BE2C (cell line): ENCODE data around the gene VSX1.

Source experiments
- DNase-seq: peaks from one replicate; pipeline ENCODE4 v3.0.0-alpha.2; 2020
- H3K27me3 ChIP-seq: fragments of 250-450 bp; sonication (Bioruptor Pico); 2 replicates; pipeline ENCODE4 v1.5.1; 2020; ENCODE audit warnings: mild to moderate bottlenecking
- H3K36me3 ChIP-seq: fragments of 250-450 bp; sonication (Bioruptor Pico); 2 replicates; pipeline ENCODE4 v1.5.1; 2020; ENCODE audit warnings: mild to moderate bottlenecking
- H3K4me1 ChIP-seq: fragments of 250-450 bp; sonication (Bioruptor Pico); 2 replicates; pipeline ENCODE4 v1.5.1; 2020
- H3K4me3 ChIP-seq: 2 replicates; pipeline ENCODE4 v1.5.1; 2011; ENCODE audit warnings: low read depth, low read length
- H3K9me3 ChIP-seq: fragments of 250-450 bp; sonication (Bioruptor Pico); 2 replicates; pipeline ENCODE4 v1.5.1; 2020
- TF ChIP-seq, protein P1 (sequence below): IDR thresholded peaks from 2 replicates; pipeline ENCODE4 v1.5.1; 2012; ENCODE audit warnings: mild to moderate bottlenecking, low read depth, low read length

The VSX1 gene

DNA sequence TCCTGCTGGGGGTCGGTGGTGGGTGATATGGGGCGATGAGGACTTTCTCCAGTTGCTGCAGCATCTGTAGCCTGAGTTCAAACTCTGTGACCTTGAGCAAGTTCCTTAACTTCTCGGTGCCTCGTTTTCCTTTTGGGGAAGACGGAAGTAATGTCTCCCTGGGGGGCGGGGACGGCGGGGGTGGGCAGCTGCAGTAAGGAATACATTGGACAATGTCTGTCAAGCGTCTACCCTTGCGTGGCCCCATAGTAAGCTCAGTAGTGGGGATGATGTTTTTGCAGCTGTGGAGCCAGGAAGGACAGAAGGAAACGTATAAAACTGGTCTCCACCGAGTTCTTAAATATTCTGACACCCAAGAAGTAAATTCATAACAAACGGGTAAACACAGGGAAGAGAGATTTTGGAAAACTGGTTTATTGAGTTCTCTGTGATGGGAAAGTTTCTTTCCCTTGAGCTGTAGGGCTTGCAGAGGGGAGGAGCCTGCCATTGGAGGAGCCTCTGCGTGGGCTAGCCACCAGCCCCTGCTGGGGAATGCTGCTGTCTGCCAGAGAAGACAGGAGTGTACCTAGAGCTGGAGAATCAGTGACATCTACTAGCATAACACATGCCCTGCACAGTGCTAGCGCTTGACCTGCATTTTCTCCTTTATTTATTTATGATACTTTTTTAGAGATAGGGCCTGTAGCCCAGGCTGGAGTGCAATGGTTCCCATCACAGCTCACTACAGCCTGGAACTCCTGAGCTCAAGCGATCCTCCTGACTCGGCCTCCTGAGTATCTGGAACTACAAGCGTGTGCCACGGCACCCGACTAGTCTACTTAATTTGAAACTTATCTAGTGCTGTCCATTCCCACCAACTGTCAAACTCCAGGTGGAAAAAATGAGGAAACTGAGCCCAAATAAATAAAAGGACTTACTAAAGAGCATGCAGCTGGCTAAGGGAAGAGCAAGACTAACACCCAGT is 22.8 kb downstream of the VSX1 start:
- H3K4me3 ChIP-seq: no peak overlapping the region
- H3K4me1 ChIP-seq: no peaks in the 10 kb centered on the region
- H3K27me3 ChIP-seq: peaks cover 86% of the 10 kb centered on the region
- TF ChIP-seq, protein P1, sequence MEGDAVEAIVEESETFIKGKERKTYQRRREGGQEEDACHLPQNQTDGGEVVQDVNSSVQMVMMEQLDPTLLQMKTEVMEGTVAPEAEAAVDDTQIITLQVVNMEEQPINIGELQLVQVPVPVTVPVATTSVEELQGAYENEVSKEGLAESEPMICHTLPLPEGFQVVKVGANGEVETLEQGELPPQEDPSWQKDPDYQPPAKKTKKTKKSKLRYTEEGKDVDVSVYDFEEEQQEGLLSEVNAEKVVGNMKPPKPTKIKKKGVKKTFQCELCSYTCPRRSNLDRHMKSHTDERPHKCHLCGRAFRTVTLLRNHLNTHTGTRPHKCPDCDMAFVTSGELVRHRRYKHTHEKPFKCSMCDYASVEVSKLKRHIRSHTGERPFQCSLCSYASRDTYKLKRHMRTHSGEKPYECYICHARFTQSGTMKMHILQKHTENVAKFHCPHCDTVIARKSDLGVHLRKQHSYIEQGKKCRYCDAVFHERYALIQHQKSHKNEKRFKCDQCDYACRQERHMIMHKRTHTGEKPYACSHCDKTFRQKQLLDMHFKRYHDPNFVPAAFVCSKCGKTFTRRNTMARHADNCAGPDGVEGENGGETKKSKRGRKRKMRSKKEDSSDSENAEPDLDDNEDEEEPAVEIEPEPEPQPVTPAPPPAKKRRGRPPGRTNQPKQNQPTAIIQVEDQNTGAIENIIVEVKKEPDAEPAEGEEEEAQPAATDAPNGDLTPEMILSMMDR: no peak
- no peaks in the 10 kb centered on the region for H3K36me3 ChIP-seq
- H3K9me3 ChIP-seq: no peaks in the 10 kb centered on the region
- no peak for DNase-seq

DNA sequence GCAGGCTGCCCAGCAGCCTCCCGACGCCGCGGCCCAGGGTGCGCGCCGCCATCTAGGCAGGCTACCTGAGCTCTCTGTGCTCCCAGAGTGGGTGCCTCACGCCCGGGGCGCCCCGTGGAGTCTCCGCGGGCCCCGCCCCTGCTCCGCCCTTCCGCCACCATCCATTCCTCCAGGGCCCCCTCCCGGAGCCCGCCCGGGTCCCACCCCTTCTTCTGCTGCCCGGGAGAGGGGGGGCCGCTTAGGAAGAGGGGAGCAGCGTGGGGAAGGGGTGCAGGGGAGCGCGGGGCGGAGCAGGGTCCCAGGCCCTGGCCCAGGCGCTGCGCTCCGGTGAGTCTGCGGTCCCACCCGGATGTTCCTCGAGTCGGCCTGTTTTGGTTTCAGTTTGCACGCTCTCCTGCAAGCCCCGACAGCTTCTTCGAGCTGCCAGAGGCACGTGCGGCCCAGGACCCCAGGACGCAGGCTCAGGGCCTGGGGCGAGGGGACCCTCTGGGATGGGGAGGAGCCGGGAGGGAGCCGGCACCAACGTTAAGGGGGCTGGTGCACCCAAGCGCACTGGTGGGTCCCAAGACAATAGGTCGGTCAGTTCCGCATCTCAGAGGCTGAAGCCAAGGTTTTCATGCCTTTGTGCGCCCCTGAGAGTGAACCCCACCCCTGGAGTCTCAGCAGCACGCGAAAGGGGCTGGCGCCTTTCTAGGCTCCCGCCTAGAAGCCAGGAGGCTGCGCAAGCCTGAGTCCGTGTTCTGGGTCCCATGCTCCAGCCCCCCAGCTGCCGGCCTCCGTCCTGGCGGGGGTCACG is 23.7 kb downstream of the VSX1 start, which contains the start of gene ACSS1:
ACSS1 (minus strand) TSS at position 89 of the 796 bp plus-strand sequence; CDS start at position 52, 37 bp downstream.
- DNase-seq: no peak
- Histone ChIP-seq H3K36me3 (no peaks in the 10 kb centered on the region), H3K4me1 (no peaks in the 10 kb centered on the region), H3K4me3 (peak within 1 kb of the TSS; percentile 49), H3K27me3 (peaks cover 90% of the 10 kb centered on the region), H3K9me3 (no peaks in the 10 kb centered on the region)
- TF ChIP-seq, protein P1: no peak

DNA sequence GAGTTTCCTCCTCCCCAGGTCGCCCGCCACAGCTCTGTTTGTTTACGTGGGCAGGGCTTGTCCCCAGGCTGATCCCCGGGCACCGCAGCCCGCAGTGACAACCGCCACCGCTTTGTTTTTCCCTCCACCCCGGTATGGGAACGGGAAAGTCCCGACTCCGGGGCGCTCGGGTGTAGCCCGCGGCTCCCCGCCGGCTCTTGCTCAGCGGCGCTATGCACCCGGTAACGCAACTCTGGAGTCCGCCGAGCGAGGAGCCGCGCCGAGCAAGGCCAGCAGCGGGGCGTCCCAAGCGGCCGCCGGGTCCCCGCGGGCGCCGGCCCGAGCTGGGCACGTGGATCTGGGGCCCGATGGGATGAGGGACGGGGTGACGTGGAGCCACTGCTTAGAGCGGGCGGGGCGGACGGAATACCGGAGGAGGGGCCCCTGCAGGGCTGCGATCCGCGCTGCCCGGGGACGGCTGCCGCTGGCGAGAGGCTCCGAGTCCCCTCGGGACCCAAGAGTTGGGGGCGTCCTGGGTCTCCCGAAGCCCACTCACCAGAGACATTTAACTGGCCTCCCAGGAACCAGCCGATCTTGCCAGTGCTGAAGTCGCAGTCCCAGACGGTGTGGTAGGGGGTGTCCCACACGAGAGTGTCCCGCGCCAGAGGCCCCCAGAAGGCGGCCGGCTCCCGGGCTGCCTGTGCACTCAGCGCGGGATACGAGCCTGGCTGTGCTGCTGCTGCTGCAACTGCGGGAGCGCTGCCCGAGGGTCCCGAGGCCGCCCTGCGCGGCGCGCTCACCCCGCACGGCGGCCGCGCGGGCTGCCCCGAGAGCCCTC is 24.5 kb downstream of the VSX1 start:
- Histone ChIP-seq H3K4me3 (peak overlapping the region; percentile 49), H3K27me3 (peaks cover 82% of the 10 kb centered on the region), H3K36me3 (no peaks in the 10 kb centered on the region), H3K9me3 (no peaks in the 10 kb centered on the region), H3K4me1 (no peaks in the 10 kb centered on the region)
- TF ChIP-seq, protein P1: no peak
- DNase-seq: peak; percentile 44

DNA sequence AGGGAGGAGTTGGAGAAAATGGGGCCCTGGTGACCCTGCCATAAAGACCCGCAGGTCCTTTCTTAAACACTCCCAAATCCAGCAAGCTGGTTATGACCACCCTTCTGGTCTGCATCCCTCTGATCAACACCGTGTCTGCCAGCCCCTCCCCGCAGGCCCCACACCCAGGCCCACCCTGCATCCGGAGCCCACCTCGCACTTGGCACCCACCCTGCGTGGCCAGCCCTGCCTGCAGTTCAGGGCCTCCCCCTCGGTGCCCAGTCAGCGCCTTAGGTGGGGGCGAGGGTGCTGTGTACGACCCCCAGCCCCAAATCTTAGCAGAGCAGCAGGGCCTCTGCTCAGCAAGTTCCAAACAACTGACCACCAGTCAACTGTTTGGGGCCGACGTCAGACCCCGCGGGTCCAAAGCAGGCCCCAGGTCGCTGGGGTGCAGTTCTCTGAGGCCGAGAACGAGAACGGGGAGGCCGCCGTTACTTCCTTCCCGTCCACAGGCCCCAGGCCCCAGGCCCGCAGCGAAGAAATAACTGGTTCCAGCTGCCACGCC is 25.2 kb downstream of the VSX1 start:
- Histone ChIP-seq H3K9me3 (no peaks in the 10 kb centered on the region), H3K36me3 (no peaks in the 10 kb centered on the region), H3K27me3 (peaks cover 75% of the 10 kb centered on the region), H3K4me1 (no peaks in the 10 kb centered on the region), H3K4me3 (peak overlapping the region; percentile 49)
- DNase-seq: no peak
- TF ChIP-seq, protein P1: no peak

DNA sequence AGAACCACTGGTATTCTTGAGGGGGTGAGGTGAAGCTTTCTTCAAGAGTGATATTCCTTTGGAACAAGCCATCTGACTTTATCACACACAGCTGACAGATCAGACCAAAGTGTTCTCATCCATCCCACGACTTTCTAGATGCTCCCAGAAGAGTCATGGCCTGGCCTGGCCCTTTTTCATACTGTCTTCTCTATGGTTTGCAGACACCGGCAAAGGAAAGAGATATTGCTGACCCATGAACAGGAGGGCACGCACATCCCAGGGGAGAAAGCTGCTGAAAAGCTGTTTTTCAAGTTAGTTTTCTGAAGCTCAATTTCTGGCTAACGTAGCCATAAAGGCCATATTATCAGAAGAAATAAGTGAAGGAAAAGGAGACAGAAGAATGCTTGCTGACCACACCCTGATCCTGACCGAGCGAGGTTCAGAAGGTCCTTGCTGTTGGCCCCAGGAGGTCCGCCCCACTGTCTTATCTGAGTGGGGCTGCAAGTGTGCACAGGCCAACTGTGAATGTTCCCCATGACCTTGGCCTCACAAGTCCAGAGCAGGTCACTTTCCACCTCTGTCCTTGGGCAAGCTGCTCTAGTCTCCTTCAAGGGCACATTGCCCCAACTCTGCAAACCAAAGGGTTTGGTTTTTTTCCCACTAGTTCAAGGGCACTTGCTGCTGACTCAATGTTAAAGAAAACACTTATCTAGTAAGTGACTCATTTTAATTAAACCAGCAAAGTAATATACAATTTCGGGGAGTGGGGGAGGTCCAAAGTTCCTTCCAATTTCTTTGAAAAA is 26.0 kb downstream of the VSX1 start:
- Histone ChIP-seq H3K9me3 (no peaks in the 10 kb centered on the region), H3K36me3 (no peaks in the 10 kb centered on the region), H3K4me3 (no peak overlapping the region), H3K27me3 (peaks cover 67% of the 10 kb centered on the region), H3K4me1 (no peaks in the 10 kb centered on the region)
- TF ChIP-seq, protein P1: no peak
- no peak for DNase-seq
